ACC112 (cell line): ENCODE data around the gene HCFC1R1.

Experiments
- H2AFZ ChIP-seq: fragments of 200-600 bp; sonication (generic); one replicate; pipeline ENCODE4 v1.6.0; 2017; ENCODE audit warnings: antibody characterized with exemption, low read length; ENCODE audit not compliant: unreplicated experiment
- H3K27ac ChIP-seq: fragments of 200-600 bp; sonication (generic); 2 replicates; pipeline ENCODE4 v1.5.1; 2014; ENCODE audit warnings: low read depth, mild to moderate bottlenecking, antibody characterized with exemption, low read length, moderate library complexity
- H3K27me3 ChIP-seq: fragments of 200-600 bp; sonication (generic); 2 replicates; pipeline ENCODE4 v1.6.1; 2014; ENCODE audit warnings: mild to moderate bottlenecking, antibody characterized with exemption, low read length, moderate library complexity, mixed read lengths; ENCODE audit not compliant: insufficient read depth
- H3K36me3 ChIP-seq: fragments of 200-600 bp; sonication (generic); 2 replicates; pipeline ENCODE4 v1.6.1; 2016; ENCODE audit warnings: mild to moderate bottlenecking, antibody characterized with exemption, low read length, moderate library complexity, mixed read lengths; ENCODE audit not compliant: insufficient read depth
- H3K4me1 ChIP-seq: fragments of 200-600 bp; sonication (generic); one replicate; pipeline ENCODE4 v1.6.1; 2016; ENCODE audit warnings: low read length, mixed read lengths; ENCODE audit not compliant: insufficient read depth, unreplicated experiment, control insufficient read depth
- H3K4me3 ChIP-seq: fragments of 200-600 bp; sonication (generic); 2 replicates; pipeline ENCODE4 v1.5.1; 2014; ENCODE audit warnings: mild to moderate bottlenecking, low read depth, low read length
- H3K79me2 ChIP-seq: fragments of 200-600 bp; sonication (generic); one replicate; pipeline ENCODE4 v1.6.0; 2016; ENCODE audit warnings: low read length; ENCODE audit not compliant: control insufficient read depth, unreplicated experiment, insufficient read depth

The HCFC1R1 gene

DNA sequence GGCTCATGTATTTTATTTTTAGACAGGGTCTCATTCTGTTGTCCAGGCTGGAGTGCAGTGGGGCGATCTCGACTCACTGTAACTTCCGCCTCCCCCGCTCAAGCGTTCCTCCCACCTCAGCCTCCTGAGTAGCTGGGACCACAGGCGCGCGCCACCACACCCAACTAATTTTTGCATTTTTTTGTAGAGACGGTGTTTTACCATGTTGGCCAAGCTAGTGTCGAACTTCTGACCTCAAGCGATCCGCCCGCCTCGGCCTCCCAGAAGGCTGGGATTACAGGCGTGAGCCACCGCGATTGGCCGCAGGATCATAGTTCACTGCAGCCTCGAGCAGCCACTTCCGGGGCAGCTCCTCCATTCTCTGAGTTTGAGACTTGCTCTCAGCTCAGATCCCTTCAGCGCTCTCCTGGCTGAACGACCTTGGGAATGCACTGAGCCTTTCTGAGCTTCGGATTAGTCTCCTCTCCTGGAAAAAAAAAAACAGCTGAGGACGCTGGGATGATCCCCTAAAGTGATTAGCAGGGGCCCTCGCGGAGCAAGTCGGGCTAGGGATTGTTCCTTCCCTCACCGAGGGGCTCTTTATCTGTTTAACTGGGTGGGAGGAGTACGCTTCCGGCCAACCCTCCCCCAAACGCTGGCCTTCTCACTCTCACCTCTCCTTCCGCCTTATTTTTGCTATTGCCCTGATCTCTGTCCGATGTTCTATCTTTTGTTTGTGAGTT is 42.4 kb downstream of the HCFC1R1 start:
- H3K27ac ChIP-seq, result no peak overlapping the region
- no peaks in the 10 kb centered on the region for H3K36me3 ChIP-seq
- H3K4me3 ChIP-seq, result peak overlapping the region; percentile 94
- H2AFZ ChIP-seq, result no peak overlapping the region
- no peaks in the 10 kb centered on the region for H3K27me3 ChIP-seq
- H3K4me1 ChIP-seq, result peaks cover 7% of the 10 kb centered on the region
- peaks cover 7% of the 10 kb centered on the region for H3K79me2 ChIP-seq

DNA sequence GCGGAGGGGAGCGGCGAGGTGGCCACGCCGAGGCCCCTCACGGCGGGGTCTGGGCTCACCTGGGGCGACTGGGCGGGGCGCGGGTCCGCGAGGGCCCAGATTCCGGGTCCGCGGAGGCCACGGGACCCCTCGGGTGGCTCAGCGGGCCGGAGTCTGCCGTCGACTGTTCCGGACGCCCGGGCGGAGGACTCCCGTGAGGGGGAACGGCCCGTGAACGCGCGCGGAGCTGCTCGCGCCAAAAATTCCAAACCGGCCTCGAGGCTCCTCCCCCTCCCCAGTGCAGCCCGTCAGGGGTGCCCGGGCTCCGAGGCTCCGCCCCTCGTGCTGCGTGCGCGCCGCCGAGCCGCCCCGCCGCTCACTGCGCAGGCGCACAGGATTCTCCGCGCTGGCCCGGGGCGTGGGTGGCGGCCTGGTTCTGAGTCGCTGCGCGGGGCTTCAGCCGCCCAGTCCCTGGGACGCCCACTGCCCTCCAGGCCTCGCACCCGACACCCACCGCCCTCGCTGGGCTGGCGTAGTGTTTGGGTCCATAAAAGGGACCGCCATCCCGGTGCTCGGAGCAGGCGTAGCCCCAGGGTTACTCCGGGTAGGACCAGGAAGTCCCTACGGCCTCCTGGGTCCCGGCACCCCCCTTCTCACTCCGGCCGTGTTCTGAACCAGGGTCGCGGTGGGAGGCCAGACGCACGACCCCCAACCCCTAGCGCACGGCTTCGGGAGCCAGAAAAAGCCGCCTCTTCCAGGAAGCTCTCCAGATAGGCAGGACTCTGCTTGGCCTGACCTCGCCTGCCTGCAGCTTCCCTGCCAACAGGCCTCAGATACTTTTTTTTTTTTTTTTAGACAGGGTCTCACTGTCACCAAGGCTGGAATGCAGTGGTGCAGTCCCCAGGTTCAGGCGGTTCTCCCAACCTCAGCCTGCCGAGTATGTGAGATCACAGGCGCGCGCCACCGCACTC is 43.2 kb downstream of the HCFC1R1 start, which contains the start of gene PKMYT1:
PKMYT1 (minus strand) TSS at position 220 of the 950 bp plus-strand sequence. CDS start 789 bp downstream, outside the sequence.
- Histone ChIP-seq H3K4me1 (peaks cover 7% of the 10 kb centered on the region), H2AFZ (peak within 1 kb of the TSS; percentile 77), H3K79me2 (peaks cover 7% of the 10 kb centered on the region), H3K27me3 (no peaks in the 10 kb centered on the region), H3K36me3 (no peaks in the 10 kb centered on the region), H3K4me3 (peak within 1 kb of the TSS; percentile 94), H3K27ac (peak within 1 kb of the TSS; percentile 46; the same call in 1 of the 2 replicates)

DNA sequence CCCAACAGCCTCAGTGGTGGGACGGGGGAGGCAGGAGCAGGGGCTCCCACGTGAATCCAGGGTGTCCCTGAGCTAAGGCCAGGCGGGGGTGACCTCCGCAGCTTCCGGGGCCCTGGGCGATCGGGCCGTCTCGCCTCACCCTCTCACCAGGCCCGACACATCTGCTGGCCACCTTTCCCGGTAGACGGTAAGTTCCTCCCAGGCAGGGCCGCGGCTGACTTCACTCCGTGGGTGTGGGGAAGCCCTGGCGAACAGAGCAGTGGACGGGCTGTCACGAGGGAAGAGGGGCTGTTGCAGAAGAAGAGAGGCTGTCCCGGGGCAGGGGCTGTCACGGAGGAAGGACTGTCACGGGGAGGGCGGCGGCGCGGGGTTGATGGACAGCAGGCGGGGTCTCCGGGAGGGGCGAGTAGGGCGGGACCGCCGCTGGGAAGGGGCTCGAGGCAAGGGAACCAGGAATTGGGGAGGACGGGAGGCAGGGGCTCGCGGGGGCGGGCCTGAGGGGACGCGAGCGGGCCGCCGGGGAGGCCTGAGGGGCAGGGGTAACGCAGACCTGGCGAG is 44.0 kb downstream of the HCFC1R1 start:
- Histone ChIP-seq H3K79me2 (peaks cover 7% of the 10 kb centered on the region), H3K4me1 (peaks cover 7% of the 10 kb centered on the region), H3K27ac (no peak overlapping the region), H3K36me3 (no peaks in the 10 kb centered on the region), H3K4me3 (peak overlapping the region; percentile 94), H3K27me3 (no peaks in the 10 kb centered on the region), H2AFZ (peak overlapping the region; percentile 55)

DNA sequence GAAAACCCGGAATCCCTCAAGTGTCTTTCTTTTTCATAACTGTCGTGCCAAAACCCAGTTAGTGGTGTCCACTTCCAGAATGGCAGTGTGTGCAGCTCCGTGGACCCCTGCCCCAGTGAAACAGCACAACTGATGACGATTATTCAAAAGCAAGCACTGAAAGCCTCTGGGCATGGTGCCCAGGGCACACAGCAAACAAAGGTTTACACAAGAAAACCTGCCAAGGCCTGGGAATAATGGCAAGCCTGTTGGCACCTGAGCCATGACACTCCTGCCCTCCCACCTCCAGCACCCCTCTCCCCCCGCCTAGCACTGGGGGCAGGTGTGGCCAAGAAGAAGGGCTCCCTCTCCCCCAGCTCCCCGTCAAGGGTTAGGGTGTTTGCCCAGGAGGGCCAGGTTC is 46.3 kb downstream of the HCFC1R1 start:
- no peaks in the 10 kb centered on the region for H3K36me3 ChIP-seq
- H3K79me2 ChIP-seq, result peaks cover 7% of the 10 kb centered on the region
- H3K27ac ChIP-seq, result no peak overlapping the region
- H3K4me3 ChIP-seq, result no peak overlapping the region
- H3K4me1 ChIP-seq, result peaks cover 7% of the 10 kb centered on the region
- H2AFZ ChIP-seq, result no peak overlapping the region
- no peaks in the 10 kb centered on the region for H3K27me3 ChIP-seq

DNA sequence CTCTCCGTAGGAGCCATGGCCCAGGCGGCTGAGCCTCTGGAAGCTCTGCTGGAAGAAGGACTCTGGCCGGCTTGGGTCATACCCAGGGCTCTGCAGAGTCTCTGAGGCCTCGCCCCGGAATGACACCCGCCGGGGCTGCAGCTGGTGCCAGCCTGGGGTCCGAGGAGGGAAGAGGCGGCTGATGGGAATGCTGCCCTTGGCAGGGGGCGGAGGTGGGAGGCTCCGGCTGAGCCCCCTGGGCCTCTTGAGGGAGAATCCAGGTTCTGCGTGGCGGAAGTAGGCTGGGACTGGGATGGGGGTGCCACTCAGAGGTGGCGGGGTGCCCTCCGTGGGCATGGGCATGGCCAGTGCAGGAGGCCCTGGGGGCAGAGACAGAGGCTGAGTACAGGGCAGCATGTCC is 47.1 kb downstream of the HCFC1R1 start:
- H3K79me2 ChIP-seq, result peaks cover 7% of the 10 kb centered on the region

DNA sequence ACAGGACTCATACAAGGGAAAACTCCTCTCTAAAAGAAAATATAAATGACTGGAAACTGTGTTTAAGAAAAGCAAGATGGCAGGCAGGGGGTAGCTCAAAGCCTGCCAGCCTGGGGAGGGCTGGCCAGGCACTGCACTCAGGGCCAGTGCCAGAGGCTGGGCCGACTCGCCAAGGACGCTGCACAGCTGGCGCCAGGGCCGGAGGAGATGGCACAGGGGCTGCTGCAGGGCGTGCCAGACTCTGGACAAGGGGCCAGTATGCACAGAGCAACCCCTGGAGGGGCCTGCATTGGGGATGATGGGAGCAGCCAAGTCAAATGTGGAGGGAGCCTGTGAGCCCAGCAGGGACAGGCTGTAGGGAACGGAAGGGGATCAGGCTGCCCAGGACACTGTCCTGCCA is 47.5 kb downstream of the HCFC1R1 start:
- no peaks in the 10 kb centered on the region for H3K36me3 ChIP-seq
- H3K27me3 ChIP-seq, result no peaks in the 10 kb centered on the region
- H2AFZ ChIP-seq, result no peak overlapping the region
- H3K4me1 ChIP-seq, result peaks cover 4% of the 10 kb centered on the region
- no peak overlapping the region for H3K4me3 ChIP-seq
- H3K27ac ChIP-seq, result no peak overlapping the region
- peaks cover 7% of the 10 kb centered on the region for H3K79me2 ChIP-seq

More for the DNA sequence above, 47.1 kb downstream of the HCFC1R1 start:
- Histone ChIP-seq H3K4me1 (peaks cover 7% of the 10 kb centered on the region), H2AFZ (no peak overlapping the region), H3K36me3 (no peaks in the 10 kb centered on the region), H3K4me3 (no peak overlapping the region), H3K27ac (no peak overlapping the region), H3K27me3 (no peaks in the 10 kb centered on the region)

DNA sequence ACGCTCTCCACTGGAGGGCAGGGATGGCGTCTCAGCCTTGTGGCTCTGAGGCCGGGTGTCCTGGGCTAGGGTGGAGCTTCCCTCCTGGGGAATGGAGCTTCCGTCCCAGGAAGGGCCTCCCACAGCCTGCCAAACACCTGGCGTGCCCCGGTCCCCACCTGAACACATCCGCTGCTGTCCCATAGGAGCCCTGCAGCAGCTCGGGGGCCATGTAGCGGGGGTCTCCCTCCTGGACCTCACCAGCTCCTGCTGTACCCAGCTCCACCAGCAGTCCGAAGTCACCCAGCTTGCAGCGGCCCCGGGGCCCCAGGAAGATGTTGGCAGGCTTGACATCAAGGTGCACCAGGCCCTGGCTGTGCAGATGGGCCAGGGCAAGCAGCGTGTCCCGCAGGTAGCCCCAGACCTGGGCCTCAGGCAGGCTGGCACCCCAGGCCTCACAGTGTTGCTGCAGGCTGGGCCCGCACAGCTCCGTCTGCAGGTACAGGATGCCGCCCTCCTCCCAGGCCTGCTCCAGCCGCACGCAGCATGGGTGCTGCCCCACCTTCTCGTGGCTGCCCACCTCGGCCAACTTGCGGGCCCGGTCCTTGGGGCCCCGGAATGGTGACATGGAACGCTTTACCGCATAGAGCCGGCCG is 48.5 kb downstream of the HCFC1R1 start:
- Histone ChIP-seq H2AFZ (no peak overlapping the region), H3K27ac (no peak overlapping the region), H3K79me2 (peaks cover 7% of the 10 kb centered on the region), H3K4me1 (peaks cover 1% of the 10 kb centered on the region), H3K36me3 (no peaks in the 10 kb centered on the region), H3K27me3 (no peaks in the 10 kb centered on the region), H3K4me3 (no peak overlapping the region)

DNA sequence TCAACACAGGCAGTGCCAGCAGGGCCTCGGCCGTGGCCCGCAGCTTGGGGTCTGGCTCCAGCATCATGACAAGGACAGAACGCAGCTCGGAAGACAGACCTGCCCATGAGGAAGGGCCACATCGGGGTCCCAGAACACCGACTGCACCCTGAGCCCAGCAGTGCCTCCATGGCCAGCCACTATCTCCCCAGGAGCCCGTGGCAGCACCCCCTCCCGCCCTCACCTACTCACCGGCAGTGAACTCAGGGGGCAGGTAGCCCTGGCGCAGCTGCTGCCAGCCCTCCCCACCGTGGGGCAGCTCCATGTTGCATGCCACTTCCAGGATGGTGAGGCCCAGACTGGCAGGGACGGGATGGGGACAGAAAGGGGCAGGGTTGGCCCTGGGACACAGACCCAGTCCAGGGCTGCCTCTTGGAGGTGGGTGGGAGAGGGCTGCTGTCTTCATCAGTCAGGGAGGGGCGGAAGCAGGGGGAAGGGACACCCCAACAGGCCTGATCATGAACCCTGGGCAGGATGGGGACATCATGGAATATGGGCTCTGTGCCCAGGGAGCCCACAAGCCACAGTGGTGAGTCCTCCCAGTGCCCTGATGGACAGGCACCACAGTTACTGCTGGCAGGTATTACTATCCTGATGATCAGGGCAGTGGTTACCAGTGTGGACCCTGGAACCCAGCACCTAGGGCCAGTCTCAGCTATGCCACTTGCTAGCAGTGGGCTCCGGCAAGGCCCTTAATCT is 49.3 kb downstream of the HCFC1R1 start:
- no peaks in the 10 kb centered on the region for H3K27me3 ChIP-seq
- H3K79me2 ChIP-seq, result peaks cover 2% of the 10 kb centered on the region
- no peaks in the 10 kb centered on the region for H3K36me3 ChIP-seq
- no peak overlapping the region for H3K27ac ChIP-seq
- peaks cover 3% of the 10 kb centered on the region for H3K4me1 ChIP-seq
- no peak overlapping the region for H2AFZ ChIP-seq
- H3K4me3 ChIP-seq, result no peak overlapping the region

DNA sequence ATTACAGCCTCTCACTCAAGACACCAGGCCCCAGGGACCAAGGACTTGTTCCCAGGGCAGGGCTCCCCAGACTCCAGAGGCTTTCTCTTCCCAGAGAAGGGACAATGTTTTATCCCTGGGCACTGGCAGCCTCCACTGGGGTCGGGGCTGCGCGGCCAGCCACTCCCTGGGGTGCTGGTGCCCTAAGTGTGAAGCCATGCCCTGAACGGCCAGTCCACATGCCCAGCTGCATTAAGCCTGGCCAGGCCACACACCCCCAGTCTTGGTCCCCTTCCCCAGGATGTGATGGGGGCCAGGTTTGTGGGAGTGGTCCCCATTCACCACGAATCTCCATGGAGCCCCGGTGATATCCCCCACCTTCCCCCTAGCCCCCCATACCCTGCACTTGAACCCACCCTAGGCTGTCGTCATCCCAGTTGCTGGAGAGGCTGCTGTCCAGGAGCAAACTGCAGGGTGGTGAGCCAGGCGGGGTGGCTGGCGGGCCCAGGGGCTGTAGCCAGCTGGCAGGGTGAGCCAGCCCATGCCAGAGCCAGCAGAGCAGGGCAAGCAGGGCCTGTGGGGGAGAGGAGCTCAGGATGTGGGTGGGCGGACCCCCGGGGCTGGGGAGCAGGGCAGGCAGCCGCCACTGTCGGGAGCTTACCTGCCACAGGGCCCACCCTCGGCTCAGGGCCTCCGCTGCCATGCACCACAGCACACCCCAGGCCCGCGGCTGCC is 50.0 kb downstream of the HCFC1R1 start:
- no peaks in the 10 kb centered on the region for H3K36me3 ChIP-seq
- H2AFZ ChIP-seq, result no peak overlapping the region
- no peaks in the 10 kb centered on the region for H3K79me2 ChIP-seq
- H3K27ac ChIP-seq, result no peak overlapping the region
- H3K27me3 ChIP-seq, result no peaks in the 10 kb centered on the region
- peaks cover 3% of the 10 kb centered on the region for H3K4me1 ChIP-seq
- no peak overlapping the region for H3K4me3 ChIP-seq
